GM19467 (cell line): ENCODE data around the gene UBA52.

Experiments used
- ATAC-seq: cut with Tn5 transposase; IDR thresholded peaks from one replicate; pipeline ENCODE4 v1.9.1; 2021; ENCODE audit warnings: mild to moderate bottlenecking, moderate library complexity; ENCODE audit not compliant: unreplicated experiment

The UBA52 gene

DNA sequence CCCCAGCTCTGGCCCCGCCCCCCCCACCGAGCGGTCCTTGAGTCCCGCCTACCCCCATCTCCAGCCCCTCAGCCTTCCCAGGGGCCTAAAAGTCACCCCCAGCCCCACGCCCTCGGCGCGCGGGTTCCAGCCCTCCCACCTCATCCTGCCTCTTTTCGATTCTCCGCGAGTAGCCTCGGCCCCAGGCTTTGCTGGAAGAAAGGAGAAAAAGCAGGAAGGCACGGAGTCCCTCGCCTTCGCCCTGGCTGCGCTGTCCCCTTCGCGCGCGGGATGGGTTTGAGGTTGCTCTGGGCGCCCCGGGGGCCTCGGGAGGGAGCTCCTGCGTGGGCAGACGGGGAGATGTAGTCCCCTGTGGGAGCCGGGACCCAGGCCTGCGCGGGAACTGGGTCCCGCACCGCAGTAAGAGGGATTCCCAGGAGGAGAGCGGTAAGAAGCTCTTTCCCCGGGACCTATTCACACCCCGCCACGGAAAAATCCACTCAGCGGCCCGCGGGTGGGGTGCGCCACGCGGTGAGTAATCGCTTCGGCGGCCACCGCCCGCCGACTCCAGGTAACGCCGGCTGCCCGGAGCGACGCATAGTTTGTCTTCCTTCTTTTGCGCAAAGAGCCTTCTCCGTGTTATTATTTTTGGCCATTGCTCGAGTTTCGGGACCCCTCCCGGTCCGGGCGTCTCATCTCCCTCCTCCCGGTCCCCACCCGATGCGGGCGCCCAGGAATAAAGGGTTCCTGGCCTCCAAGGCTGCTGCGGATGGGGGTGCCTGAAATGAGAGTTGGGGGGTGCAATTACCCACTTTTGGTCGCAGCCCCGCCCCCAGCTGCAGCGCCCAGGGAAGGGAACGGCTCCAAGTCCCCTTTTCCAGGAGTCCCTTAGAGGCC is 35.8 kb downstream of the UBA52 start:
- no peak for ATAC-seq

DNA sequence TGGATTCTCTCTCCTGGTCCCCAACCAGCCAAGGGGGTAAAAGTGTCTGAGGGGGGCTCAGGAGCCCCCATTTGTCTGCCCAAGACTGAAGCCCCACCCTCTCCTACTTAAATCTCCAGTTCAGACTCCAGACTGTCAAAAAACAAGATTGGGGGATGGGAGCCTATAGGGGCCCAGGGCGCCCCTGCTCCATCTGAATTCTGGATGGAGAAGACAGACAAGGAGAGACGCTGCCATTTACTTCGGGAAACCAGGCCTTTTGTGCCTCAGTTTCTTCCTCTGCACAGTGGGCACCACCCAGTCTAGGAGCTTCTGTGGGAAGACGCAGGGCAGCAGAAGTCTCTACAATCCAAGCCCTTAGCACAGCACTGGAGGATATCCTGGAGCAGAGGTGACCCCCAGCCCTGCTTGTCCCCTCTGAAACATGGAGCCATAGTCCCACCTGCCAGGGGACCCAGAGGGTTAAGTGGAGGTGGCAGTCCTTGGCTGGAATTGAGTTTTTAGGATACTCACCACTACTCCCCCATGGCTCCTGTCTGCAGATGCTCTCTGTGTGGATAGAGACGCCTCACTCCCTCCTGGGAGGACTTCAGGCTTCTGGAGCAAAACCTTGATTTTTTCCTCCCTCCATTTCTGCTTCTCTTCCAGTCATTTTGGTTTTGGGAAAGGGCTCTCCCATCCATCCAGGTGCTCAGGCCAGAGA is 36.6 kb downstream of the UBA52 start:
- ATAC-seq: no peak

DNA sequence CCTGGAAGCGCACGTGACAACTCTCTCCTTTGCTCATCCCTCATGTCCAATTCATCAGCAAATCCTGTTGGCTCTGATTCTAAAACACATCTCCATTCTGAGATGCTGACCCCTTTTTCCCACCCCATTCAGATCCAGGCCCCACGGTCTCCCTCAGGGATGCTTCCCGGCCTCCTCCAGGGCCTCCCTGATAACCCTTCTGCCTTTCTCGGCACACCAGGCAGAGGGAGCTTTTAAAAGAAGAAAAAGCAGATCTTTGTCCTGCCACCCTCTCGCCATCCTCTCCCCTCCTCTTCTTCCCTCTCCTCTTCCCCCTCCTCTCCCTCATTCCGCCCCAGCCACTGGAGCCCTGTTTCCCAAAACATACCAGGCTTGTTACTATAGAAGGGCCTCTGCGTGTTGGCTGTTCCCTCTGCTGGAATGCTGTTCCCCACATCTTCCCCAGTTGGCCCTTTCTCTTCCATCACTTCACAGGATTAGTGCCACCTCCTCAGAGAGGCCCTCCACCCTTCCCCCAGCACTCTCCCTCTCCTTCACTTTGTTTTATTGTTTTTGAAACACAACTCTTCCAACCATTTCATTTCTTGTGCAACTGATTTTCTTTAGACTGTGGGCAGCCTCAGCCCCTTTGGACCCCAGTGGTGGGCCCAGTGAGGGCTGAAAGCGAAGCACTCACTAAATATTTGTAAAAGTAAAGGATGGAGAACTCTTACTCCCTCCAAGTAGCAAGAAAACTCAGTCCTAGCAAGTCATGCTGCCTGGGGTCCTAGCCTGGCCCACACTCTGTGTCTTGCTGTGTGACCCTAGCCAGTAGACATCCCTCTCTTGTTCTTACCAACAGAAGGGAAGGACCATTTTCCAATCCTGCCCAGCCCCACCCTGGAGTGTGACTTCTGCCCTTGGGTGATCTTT is 37.4 kb downstream of the UBA52 start:
- no peak for ATAC-seq

DNA sequence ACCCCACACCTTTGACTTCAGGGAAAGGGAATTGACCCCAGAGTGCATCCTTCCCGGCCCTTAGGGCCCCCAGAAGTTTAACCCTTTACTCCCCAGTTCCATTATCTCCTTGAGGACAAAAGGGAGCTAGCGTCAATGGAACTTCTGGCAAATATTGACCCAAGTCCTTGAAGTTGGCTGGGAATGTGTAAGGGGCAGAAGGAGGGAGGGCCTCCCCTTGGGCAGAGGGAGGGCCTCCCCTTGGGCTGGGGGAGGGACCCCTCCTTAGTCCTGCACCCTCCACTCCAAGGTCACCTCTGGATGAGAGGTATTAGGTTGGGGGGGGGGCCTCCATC is 38.0 kb downstream of the UBA52 start:
- no peak for ATAC-seq

DNA sequence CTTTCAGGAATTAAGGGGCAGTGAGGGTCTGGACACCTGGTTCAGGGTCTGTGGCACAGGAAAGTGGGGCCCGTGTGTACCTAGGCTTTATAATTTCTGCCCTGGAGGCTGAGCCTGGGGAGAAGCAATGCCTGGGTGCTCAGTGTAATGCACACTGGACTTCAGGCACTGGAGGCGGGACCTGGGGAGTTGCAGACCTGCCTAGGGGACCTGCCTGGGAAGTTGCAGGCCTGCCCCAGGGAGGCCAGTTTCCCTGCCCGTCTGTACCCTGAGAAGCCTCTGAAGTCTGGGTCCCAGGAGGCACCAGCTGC is 38.5 kb downstream of the UBA52 start:
- no peak for ATAC-seq

DNA sequence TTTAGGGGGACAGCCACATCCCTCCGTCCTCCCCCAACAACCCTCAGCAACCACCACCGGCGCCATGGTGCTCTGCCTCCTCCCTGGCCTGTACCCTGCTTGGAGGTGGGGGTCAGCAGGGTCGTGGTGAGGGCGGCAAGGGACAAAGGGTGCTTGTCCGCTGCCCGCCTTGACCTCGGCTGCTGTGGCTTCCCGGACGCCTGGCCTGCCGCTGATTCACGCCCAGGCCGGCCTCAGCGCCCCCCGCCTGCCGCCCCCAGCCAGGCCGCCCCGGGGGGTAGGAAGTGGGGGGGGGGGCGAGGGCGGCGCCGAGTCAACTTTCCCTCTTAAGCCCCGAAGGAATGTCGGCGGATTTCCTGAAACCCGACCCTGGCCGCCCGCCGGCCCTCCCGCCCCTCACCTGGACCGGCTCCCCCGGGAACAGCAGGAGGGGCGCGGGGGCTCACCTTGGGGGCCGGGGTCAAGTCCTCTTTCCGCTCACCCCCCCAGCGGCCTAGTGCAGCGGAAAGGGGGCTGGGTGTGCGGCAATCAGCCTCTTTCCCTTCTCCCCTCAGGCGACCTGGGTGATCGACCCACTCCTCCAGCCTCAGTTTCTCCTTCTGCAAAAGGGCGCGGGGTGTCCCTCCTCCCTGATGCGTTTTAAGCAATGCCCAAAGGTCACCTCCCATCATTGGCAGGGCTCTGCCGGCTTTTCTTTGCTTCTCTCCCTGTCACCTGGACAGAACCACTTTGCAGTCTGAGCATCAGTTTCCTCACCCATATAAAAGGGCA is 39.1 kb downstream of the UBA52 start:
- no peak for ATAC-seq

DNA sequence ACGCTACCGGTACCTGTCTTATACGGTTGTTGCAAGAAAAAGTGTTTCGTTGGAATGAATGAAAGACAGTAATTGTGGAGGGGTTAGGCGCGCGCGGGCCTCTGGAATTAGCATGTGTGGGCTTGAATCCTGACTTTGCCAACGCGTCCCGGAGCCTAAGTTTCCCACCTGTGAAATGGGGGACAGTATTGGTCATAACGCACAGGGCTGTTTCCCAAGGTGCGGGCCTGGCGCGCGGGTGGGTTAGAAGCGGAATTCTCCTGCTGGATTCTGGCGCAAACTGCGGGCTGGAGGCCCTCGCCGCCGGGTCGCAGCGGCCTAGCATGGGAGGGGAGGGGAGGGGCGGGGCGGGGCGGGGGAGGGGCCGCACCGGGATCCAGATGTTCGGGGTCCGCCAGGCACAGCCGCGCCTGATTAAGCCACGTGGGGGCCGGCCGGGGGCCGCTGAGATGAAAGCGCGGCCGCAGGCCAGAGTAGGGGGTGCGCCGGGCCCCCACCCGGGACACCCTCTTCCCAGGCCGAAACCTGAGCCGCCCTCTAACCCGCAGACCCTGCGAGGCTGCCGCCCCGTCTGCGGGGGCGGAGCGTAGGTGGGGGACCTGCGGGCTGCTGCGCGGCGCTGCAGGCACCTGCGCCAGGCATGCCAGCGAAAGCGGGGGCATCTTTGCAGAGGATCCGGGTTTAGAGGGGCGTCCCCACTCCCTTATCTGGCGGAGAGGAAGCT is 39.8 kb downstream of the UBA52 start:
- ATAC-seq: no peak

DNA sequence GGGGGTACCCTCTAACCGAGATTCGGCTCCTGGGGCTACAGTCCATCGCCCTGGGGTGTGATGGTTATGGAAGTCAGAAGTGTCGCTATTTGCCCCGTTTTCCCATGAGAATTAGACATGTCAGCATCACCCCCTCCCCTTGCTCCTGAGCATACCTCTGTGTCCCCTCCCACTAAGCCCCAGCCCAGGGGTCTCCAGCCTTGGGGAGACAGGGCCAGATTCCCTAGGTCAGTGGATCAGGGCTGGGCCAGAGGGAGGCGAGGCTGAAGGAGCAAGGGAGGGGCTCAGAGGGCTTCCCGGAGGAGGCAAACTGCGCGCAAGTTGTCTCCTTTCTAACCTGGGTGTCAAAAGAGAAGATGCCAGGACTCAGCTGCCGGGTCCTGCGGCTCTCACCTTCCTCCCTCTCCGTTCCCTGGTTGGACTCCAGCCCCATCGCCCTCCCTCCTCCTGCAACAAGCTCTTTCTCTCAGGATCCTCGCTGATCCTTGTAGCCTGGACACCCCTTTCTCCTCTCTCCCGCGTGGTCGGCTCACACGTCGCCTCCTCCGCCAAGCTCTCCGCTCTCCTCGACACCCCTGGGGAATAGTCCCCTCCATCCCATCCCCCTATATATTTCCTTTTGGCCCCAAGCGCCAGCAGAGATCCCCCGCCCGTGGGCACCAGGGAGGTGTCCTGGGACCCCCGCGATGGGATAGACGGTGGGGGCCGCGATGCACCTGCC is 40.6 kb downstream of the UBA52 start:
- no peak for ATAC-seq

DNA sequence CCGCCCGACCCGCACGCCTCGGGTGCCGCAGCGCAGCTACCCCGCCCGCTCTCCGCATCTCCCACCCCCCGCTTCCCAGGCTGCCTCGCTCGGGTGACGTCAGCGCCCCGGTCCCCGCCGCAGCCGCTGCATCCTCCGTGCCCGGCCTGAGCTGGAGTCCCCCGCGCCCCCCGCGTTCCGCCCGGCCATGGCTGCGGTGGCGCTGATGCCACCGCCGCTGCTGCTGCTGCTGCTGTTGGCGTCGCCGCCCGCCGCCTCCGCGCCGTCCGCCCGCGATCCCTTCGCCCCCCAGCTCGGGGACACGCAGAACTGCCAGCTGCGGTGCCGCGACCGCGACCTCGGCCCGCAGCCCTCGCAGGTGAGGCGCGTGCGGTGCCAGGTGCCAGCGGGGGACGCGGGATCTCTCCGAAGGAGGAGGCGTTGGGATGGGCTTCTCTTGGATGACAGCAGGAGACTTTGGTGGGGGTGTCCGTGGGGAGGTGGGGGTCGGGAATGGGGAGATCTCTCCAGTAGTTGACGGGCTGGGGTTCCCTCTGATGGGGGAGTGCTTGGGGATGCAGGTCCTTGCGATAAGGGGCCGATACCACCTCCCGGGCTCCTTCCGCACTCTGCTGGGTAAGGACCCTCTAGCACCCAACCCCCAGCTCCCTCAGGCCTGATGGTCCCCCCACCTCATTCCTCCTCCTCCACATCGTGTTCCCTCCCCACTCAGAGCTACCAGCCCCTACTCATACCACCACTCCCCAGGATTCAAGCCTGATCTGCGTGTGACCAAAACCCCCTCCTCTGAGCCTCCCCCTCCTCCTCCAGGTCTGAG is 41.3 kb downstream of the UBA52 start, which contains the start of gene TMEM59L:
TSS of gene TMEM59L (plus strand) at position 99 of the 817 bp plus-strand sequence. CDS start at position 188, 89 bp downstream.
- no peak for ATAC-seq

DNA sequence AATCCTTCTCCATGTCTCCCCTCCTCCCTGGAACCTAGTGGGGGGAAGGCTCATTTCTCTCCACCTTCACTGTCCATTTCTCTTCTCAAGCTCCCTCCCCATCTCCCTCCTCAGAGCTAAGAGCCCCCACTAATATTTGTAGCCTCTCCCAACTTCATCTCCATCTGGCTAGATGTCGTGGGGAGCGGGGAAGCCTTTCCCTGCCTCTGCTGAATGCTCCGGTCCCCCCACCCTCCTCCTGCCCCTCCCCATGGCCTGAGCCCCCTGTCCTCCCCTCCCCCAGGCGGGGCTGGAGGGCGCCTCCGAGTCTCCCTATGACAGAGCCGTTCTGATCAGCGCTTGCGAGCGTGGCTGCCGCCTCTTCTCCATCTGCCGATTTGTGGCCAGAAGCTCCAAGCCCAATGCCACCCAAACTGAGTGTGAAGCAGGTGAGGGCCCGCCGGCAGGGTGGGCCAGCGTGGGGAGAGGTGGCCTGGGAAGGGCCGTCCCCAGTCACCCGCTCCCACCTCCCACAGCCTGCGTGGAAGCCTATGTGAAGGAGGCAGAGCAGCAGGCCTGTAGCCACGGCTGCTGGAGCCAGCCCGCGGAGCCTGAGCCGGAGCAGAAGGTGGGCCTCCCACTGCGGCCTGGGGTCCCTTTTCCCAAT is 42.1 kb downstream of the UBA52 start:
- no peak for ATAC-seq

DNA sequence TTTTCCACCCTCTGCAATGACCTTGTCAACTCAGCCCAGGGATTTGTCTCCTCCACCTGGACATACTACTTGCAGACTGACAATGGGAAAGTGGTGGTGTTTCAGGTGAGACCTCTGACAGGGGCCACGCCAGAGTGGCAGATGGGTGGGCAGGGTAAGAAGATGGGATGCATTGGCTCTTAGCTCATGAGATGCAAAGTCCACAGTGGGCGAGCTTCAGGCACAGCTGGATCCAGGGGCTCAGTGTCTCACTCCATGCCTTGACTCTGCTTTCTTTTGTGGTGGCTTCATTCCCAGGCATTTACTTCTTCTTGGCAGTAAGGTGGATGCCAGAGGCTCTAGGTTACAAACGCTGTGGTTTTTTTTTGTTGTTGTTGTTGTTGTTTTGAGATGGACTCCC is 44.4 kb downstream of the UBA52 start:
- ATAC-seq: no peak

DNA sequence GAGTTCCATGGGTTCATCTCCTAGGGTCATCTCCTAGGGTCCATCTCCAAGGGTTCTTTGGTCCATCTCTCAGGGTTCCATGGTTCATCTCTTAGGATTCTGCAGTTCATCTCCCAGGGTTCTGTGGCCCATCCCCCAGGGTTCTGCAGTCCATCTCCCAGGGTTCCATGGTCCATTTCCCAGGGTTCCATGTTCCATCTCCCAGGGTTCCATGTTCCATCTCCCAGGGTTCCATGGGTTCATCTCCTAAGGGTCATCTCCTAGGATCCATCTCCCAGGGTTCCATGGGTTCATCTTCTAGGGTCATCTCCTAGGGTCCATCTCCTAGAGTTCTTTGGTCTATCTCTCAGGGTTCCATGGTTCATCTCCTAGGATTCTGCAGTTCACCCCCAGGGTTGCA is 45.9 kb downstream of the UBA52 start:
- ATAC-seq: no peak

DNA sequence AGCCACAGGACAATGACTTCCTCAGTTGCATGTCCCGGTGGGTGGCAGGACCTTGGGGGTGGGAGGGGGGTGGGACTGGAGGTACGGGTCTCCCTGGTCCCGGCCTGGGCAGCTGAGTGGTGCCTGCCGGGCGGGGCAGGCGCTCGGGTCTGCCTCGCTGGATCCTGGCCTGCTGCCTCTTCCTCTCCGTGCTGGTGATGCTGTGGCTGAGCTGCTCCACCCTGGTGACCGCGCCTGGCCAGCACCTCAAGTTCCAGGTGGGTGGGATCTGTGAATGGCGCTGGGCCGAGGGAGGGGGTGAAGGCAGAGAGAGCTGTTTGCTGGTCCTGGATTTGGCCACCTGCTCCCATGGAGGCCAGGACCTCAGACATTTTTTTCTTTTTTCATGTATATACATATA is 46.6 kb downstream of the UBA52 start:
- ATAC-seq: no peak

DNA sequence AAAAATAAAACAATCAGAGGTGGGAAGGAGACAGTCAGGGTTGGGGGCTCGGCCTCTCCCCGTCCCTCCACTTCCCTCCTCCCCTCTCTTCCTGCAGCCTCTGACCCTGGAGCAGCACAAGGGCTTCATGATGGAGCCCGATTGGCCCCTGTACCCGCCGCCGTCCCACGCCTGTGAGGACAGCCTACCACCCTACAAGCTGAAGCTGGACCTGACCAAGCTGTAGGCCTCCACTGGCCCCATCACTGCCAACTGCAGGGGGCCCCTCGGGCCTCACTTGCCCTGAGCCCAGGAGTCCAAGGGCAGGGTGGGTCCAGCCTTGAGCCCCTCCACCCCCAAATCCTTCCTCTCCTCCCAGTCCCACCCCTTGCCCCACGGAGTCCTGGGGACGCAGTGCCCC is 48.7 kb downstream of the UBA52 start:
- ATAC-seq: no peak

DNA sequence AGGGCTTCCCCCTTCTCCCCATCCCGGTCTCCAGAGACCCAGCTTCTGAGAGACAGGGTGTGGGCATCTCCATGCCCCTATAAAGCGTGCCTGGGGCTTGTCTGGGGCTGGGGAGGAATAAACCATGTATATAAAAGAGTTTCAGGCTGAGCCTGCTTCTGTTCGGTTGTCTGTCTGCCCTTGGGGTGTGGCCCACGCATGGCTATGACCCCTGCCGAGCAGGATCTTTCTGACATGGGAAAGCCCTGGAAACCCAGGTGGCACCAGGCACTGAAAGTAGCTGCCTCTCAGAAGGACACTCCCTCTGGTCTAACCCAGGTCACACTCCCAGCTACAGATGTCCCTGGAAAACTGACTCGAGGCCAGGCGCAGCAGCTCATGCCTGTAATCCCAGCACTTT is 49.2 kb downstream of the UBA52 start:
- no peak for ATAC-seq

DNA sequence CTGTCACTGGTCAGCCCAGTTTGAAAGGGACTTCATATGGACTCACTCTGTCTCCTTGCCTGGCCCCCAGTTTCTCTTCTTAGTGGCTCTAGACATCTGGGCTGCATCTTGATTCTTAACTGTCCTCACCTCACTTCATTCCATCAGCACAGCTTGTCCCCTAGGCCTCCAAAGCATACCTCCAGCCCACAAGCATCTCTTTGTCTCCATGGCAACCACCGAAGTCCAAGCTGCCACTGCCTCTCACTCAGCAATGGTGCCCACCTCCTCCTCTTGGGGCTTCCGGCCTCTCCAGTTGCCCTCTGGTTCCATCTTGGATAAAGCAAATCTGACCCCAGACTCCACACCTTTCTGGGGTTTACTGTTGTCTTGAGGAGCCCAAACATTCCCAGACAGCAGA is 55.2 kb downstream of the UBA52 start:
- ATAC-seq: no peak
